SKM-1 treated with dmso at 0.1 percent for 144 hours (cell line): ENCODE results near the gene DUSP15.
"Not testable (repeated sequence)": the region's sequence is repeated elsewhere in the genome, so short reads cannot be mapped to it uniquely, and the experiment has no call there.

Experiments
- DNase-seq: peaks from one replicate; lab custom pipeline; 2025; ENCODE audit not compliant: unreplicated experiment; lab: John Stamatoyannopoulos, UW

The DUSP15 gene

GRCh38 chr20:31824125-31824485 is 46.2 kb downstream of the DUSP15 start:
- no peak for DNase-seq

DNA sequence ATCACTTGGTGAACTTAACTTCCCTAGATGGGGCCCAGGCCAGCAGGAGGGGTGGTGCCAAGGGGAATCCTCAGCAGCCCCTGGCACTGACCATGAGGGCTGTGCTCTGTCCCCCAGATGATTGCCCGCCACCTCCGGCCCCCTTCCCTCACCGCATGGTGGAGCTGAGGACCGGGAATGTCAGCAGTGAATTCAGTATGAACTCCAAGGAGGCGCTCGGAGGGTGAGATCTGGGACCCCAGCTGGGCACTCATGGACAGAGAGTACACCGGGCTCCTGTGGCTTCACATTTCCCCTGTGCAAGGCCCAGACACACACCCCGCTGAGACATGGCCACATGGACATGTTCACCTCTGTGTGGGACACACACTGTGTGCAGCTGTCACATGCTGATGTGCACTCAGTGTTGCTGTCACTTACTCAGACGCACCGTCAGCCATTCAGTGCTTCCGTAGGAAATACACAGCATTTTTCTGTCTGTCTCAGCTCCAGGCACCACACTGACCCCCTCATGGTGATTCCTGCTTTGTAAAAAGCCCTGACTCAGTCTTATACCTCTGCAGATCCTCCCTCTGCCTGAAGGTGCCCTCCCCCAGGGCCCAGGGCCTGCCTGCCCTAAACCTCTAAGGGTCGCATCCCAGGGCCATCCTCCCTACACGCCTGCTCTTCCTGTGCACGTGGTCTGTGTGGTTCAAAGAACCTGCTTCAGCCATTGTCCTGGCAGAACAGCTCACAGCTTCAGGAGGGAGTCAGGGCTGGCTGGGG is 46.8 kb downstream of the DUSP15 start:
- DNase-seq, result no peak

- DNase-seq, result peak; percentile 22
Measured at GRCh38 chr20:31822421-31823330, 47.7 kb downstream of the DUSP15 start.

GRCh38 chr20:31821427-31821826 is 48.9 kb downstream of the DUSP15 start:
- DNase-seq, result no peak

DNA sequence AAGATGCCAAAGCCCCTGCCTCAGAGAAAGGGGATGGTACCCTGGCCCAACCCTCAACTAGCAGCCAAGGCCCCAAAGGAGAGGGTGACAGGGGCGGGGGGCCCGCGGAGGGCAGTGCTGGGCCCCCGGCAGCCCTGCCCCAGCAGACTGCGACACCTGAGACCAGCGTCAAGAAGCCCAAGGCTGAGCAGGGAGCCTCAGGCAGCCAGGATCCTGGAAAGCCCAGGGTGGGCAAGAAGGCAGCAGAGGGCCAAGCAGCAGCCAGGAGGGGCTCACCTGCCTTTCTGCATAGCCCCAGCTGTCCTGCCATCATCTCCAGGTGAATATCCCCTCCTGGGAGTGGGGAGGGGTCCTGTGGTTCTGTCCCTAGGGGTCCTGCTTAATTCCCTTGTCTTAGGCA is 50.1 kb downstream of the DUSP15 start:
- no peak for DNase-seq

GRCh38 chr20:31819083-31819784 is 51.1 kb downstream of the DUSP15 start, which contains the start of gene MYLK2:
TSS of gene MYLK2 (plus strand) at chr20:31819356. CDS start at chr20:31819581, 225 bp downstream.
- DNase-seq, result no peak

GRCh38 chr20:31818376-31818908 is 51.9 kb downstream of the DUSP15 start:
- no peak for DNase-seq

GRCh38 chr20:31817461-31817860 is 52.9 kb downstream of the DUSP15 start:
- no peak for DNase-seq

DNA sequence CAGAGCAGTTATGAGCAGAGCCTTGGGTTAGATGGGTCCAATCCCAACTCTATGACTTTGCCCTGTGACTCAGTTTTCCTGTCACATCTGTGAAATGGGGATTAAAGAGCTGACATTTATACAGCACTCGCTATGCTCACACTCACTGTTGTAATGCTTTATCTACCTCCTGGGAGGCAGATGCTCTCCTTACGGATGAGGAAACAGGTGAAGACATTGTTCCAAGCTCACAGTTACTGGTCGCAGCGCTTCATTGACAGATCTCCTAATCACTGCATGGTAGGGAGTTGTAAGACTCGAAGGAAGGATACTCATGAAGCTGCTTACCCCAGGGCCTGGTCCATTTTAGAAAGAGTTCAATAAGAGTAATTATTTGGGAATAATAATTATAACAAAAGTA is 54.1 kb downstream of the DUSP15 start:
- DNase-seq, result no peak

- no peak for DNase-seq
Measured at GRCh38 chr20:31815408-31816188, 54.7 kb downstream of the DUSP15 start.

DNA sequence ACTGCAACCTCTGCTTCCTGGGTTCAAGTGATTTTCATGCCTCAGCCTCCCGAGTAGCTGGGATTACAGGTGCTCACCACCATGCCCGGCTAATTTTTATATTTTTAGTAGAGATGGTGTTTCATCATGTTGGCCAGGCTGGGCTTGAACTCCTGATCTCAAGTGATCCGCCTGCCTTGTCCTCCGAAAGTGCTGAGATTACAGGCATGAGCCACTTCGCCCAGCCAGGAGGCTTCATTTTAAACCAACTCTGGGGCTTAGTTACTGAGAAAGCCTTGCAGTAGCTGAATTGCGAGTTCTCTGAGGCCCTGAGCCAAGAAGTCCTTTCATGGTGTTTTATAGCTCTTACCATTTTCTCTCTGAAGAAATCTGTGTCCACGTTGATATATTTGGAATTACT is 56.2 kb downstream of the DUSP15 start:
- DNase-seq, result not testable (repeated sequence)

DNA sequence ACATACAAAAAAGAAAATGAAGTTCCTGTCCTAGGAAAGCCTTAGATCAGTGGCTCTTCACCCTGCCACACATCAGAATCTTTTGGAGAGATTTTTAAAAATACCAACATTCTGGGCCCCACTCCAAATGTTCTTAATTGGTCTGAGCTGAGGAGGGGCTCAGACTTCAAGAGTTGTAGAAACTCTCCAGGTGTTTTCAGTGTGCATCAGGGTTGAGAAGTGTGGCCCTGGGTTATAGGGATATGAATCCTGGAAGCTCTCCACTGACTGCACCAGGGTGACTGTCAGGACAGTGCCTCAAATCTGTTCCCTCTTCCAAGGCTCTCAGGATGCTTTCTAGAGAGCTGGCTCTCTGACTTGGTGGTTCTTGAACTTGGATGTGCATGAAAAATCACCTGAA is 56.7 kb downstream of the DUSP15 start:
- no peak for DNase-seq

GRCh38 chr20:31811796-31812728 is 58.3 kb downstream of the DUSP15 start:
- no peak for DNase-seq

GRCh38 chr20:31811198-31811597 is 59.1 kb downstream of the DUSP15 start:
- no peak for DNase-seq
